Stimulated activated CD4-positive, alpha-beta T cell treated with anti-CD3 and anti-CD28 coated beads, Interleukin-15, amount 100 ng/mL, for 24 hours (primary cell): ENCODE measurements around the gene MACROD2.
"Not testable (repeated sequence)": the region's sequence is repeated elsewhere in the genome, so short reads cannot be mapped to it uniquely, and the experiment has no call there.

ENCODE experiments used
- DNase-seq: peaks from one replicate; pipeline ENCODE4 v3.0.0-alpha.2; 2020

The MACROD2 gene

GRCh38 chr20:14889496-14890255, 894.4 kb downstream of the MACROD2 start:
- no peak for DNase-seq

DNA sequence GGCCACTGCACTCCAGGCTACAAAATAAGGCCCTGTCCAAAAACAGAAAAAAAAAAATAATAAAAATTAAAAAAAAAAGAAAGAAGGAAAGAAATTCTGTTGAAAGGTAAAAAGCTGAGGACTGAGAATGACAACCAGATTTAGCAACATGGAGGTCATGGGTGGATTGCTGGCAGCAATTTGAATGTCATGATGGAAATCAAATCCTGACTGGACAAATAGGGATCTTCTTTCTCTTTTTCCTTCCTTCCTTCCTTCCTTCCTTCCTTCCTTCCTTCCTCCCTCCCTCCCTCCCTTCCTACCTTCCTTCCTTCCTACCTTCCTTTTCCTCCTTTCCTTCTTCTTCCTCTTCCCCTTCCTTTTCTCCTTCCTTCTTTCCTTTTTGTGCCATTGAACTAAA, 895.4 kb downstream of the MACROD2 start:
- DNase-seq: no peak

GRCh38 chr20:14892782-14893181, 897.5 kb downstream of the MACROD2 start:
- DNase-seq: no peak

DNA sequence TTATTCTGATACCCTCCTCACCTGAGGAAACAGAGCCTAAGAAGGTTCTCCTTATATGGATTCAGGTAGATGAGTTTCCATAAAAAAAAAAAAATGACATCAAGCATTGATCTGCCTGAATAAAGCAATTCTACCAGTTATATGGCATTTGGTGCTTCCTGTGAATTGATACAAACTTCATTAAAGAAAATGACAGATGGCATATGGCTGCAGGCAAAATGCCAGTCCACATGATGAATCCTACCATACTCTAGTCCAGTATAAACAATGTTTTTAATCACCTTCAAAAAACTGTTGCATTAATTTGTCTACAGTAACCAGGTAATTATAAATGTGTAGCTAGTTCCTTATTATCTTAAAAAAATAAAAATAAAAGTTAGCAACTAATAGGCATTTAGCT, 901.3 kb downstream of the MACROD2 start:
- DNase-seq: no peak

GRCh38 chr20:14897608-14898007, 902.3 kb downstream of the MACROD2 start:
- no peak for DNase-seq

- DNase-seq: no peak
These were observed 907.2 kb downstream of the MACROD2 start for GRCh38 chr20:14902432-14903089.

- DNase-seq: no peak
These were observed 911.7 kb downstream of the MACROD2 start for GRCh38 chr20:14906908-14907434.

DNA sequence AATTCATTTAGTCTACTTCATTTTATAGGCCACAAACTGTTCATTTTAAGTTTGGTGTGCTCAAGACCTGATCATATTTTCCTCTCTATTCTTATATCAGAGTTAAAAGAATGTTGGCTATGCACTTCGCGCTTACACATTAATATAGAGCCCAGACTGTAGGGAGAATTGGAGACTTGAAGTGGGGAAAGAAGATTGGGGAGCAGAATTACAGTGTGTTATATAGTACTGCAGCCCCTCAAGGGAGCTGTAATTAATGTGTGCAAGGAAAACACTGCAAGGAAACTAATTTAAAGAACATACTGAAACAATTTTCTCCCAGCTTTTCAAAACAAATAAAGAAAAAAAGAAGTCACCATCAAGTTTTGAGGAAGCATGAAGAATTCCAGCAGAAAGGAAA, 914.8 kb downstream of the MACROD2 start:
- no peak for DNase-seq

GRCh38 chr20:14913896-14914620, 918.7 kb downstream of the MACROD2 start:
- DNase-seq: no peak

GRCh38 chr20:14914633-14915032, 919.3 kb downstream of the MACROD2 start:
- no peak for DNase-seq

- DNase-seq: no peak
These were observed 920.0 kb downstream of the MACROD2 start for GRCh38 chr20:14915356-14915755.

DNA sequence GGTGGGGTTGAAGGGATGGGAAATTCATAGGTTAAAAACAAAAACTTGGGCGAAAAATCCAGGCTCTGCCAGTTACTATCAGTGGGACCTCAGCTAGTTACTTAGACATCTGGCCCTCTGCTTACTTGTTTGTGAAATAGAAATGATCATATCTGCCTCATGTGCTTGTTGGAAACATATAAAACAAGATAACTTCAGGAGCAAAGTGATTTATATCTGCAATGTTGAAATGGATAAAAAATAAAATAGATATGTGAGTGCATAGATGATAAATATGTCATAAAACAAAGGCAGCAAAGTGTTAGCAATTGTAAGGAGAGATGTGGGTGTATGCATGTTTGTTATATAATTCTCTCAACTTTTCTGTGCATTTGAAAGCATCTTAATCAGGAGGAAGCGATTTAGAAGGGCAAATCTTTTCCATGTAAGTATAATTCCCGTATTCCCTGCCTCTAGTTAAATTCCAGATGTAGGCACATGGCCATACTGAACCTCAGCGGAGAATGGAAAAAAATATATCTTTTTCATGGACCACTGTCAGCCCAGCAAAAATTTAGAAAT, 921.1 kb downstream of the MACROD2 start:
- no peak for DNase-seq

DNA sequence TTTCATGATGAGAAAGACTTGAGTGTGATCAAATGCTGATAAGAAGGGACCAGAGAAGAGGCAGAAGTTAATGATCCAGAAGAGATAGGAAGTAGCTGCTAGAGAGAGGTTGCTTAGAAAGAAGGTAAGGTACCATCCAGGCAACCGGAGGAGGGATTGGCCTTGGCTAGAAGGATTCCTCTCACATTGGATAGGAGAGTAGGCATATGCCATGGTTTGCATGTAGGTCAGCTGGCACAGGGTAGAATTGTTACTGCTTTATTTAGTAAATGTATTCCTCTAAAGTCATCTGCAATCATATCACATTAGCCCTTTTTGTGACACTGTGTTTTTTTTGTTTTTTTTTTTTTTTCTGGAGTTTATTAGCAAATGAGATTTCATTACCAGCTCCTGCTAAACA, 923.0 kb downstream of the MACROD2 start:
- no peak for DNase-seq

GRCh38 chr20:14918976-14919375, 923.7 kb downstream of the MACROD2 start:
- no peak for DNase-seq

- no peak for DNase-seq
These were observed 924.3 kb downstream of the MACROD2 start for GRCh38 chr20:14919501-14920081.

DNA sequence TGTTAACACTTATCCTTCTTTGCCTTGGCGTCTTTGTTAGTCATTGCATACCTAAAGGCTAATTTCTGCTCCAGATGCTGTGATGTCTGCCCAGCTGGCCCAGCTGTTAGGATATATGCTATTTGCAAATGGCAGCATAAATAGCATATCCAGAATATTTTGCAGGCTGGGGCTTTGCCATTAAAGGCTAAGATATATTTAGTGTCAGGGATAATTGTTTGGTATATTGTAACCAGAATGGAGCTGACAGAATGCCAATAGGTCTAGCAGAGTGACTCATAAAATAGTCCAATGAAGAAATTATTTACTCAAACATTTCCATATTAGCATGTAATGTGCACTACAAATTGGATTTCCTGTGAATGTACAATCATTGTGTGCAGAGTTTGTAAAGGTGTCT, 926.2 kb downstream of the MACROD2 start:
- no peak for DNase-seq

DNA sequence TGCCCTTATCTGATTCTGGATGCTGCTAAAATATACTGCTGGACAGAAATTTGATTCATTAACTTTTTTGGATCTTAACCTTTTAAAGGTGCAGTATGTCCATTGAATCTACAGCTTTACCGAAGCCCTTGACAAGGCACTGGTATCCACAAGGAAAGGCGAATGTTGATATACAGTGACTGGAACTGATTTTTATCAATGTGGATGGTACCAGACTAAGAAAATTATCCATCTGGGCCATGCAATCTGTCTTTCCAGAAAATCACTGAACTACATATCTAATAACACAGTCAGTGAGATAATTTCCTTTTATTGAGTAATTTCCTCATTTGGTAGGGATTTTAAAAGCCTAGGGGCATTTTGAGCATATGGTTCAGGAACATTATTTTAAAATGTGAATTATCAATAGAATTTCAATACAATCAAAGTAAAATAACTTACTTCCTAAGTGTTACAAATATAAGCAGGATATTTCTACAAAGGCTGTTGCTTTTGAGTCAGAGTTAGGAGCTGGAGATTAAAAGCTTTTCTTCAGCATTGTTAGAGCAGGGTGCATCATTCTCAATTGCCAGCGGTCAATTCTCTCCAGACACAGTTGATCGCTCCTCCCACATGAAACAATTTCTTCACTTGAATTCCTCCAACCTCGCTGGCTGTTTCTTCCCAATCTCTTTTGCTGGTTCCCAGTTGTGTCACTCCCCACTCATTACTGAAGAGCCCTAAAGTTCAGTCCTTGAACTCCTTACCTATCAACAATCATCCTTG, 927.4 kb downstream of the MACROD2 start:
- no peak for DNase-seq

- no peak for DNase-seq
These were observed 929.1 kb downstream of the MACROD2 start for GRCh38 chr20:14924433-14924832.

- DNase-seq: no peak
These were observed 930.0 kb downstream of the MACROD2 start for GRCh38 chr20:14925300-14925699.

DNA sequence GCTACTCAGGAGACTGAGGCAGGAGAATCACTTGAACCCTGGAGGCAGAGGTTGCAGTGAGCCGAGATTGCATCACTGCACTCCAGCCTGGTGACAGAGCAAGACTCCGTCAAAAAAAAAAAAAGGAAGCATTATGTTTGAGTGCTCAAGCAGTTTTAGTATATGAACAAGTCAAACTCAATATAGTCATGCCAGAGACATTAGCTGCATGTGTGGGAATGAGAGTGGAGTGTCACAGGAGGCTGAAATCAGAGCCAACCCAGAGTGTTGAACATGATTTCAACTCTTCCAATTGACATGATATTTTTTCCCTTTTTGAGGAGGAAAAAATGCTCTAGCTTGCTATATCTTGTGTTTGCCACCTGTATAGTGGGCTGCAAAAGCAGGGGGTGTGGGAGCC, 931.1 kb downstream of the MACROD2 start:
- DNase-seq: not testable (repeated sequence)

- no peak for DNase-seq
These were observed 932.8 kb downstream of the MACROD2 start for GRCh38 chr20:14928083-14928482.

DNA sequence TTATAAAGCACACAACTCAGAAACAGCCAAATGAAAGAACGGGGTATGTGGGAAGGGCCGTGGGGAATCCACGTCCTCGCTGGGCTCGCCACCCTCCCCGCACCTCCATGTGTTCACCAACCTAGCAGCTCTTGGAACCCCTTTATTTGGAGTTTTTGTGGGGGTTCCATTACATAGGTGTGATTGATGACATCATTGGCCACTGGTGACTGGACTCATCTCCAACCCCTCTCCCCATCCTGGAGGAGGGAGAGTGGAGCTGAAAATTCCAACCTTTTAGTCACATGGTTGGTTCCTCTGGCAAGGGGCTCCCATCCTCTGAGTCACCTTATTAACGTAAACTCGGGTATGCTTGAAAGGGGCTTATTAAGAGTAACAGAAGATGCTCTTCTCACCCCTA, 934.1 kb downstream of the MACROD2 start:
- DNase-seq: no peak
